Measurements from ENCODE around the gene ZNF777.

GRCh38 chr7:149423449-149424110 lies 37.3 kb downstream of the ZNF777 start:
- no peak for TF ChIP-seq EZH2 (IDR thresholded peaks at IDR 0.05; ENCODE audit: low read length, missing control alignments)
- no peak for TF ChIP-seq CTCF (conservative IDR thresholded peaks at IDR 0.05 in 1 of 2, IDR thresholded peaks at IDR 0.05 in 1 of 2; ENCODE audit: low read depth in 1 of 2, low read length in 2 of 2)

All from fibroblast of lung (primary cell).